ENCODE data around the gene TNS1.

Gene TNS1

DNA sequence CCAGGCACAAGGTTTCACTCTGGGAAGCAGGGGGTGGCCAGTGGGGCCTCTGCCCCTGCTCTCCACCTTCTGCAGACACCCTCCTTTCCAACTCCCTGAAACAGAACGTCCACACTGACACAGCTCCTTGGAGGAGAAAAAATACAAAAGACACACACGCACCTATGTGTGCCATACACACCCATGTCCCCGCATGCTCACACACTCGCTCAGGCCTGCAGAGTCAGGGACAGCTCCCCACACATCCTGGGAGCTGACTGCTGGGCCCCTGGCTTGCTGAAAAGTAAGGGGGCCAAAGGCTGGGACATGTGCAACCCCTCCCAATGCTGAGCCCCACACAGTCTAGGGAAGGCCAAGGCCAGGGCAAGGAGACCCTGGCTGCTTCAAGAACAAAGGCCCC, 200.5 kb downstream of the TNS1 start:
- Histone ChIP-seq H3K36me3 (no peaks in the 10 kb centered on the region), H3K9me3 (no peaks in the 10 kb centered on the region), H3K27ac (no peak overlapping the region), H3K4me3 (ENCODE audit: low read depth in 1 of 2, low read length in 1 of 2) (no peak overlapping the region), H3K27me3 (no peaks in the 10 kb centered on the region), H3K4me1 (ENCODE audit: control insufficient read depth in 1 of 2, insufficient read depth in 1 of 2, low read depth in 1 of 2, low read length in 1 of 2) (peaks cover 5 to 6% of the 10 kb centered on the region in 2 experiments)
- TF ChIP-seq CTCF (IDR thresholded peaks at IDR 0.05) = no peak

DNA sequence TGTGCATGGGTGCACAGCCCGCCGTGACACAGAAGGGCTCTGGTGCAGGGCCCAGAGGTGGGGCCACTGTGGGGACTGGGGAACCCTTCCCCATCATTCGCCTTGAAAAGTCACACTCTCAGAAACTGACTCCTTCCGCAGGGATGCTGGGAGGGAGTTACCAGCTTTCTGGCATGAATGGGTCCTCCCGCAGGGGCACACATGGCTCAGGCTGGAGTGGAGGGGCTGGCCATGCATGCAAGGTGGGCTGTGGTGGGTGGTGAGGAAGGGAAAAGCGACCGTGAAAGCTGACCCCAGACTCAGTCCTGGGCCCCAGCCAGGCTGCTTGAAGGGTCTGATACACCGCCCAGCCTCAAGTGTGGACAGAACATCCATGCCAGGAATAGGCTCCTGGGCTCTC, 201.1 kb downstream of the TNS1 start:
- no peak overlapping the region for H3K27ac ChIP-seq
- H3K4me3 ChIP-seq (ENCODE audit: low read depth in 1 of 2, low read length in 1 of 2) = no peak overlapping the region
- no peak for TF ChIP-seq CTCF (IDR thresholded peaks at IDR 0.05)
- peaks cover 5 to 6% of the 10 kb centered on the region in 2 experiments for H3K4me1 ChIP-seq (ENCODE audit: control insufficient read depth in 1 of 2, insufficient read depth in 1 of 2, low read depth in 1 of 2, low read length in 1 of 2)
- H3K27me3 ChIP-seq = no peaks in the 10 kb centered on the region
- H3K36me3 ChIP-seq = no peaks in the 10 kb centered on the region
- H3K9me3 ChIP-seq = no peaks in the 10 kb centered on the region

DNA sequence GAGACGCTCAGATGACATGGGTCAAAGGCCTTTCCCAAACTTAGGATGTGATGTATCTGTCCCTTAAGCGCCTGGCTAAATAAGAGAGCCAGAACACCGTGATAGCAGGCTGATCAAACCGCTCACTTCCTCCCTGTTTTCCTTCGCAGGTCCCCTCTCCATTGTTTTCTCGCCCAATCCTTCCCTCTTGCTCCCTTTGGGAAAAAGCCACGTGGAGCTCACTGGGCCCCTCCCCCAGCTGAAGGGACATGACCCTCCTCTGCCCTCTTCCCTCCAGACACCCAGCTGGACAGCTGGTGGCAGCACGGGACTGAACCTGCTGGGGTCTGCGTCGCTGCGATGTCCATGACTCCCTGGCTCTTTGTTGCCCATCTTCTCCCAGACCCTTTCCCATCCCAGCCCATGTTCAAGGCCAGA, 201.7 kb downstream of the TNS1 start:
- peaks cover 5 to 6% of the 10 kb centered on the region in 2 experiments for H3K4me1 ChIP-seq (ENCODE audit: control insufficient read depth in 1 of 2, insufficient read depth in 1 of 2, low read depth in 1 of 2, low read length in 1 of 2)
- H3K36me3 ChIP-seq = no peaks in the 10 kb centered on the region
- H3K27me3 ChIP-seq = no peaks in the 10 kb centered on the region
- H3K27ac ChIP-seq = no peak overlapping the region
- TF ChIP-seq CTCF (IDR thresholded peaks at IDR 0.05) = no peak
- no peaks in the 10 kb centered on the region for H3K9me3 ChIP-seq
- no peak overlapping the region for H3K4me3 ChIP-seq (ENCODE audit: low read depth in 1 of 2, low read length in 1 of 2)

DNA sequence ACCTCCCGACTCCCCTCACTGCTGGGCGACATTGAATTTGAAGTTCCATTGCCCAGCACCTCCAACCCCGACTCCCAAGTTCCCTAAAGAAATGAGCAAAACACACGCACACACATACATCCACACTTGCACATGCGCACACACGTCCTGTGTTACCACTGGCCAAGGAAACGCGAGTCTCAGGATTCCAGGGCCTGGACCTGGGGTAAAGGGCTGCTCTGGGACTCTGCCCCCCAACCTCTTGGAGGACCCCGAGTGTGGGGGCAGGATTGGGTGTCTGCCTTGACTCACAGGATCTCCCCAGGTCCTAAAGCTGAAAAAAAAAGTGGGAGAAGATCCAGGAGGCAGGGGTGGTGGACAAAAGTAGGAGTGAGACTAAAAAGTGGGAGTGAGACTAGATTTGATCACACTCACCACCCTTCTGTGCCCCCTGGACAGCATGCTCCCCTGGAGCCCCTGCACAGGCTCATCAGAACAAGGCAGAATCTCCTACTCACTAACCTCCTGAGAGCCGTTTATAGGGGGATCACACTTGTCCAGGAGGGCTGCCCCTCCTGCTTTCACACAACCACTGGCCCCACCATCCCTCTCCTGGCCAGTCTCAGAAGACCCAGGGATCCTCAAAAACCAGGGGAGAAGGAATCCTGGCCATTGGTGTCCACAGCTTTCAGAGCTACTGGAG, 202.2 kb downstream of the TNS1 start:
- Histone ChIP-seq H3K9me3 (no peaks in the 10 kb centered on the region), H3K36me3 (no peaks in the 10 kb centered on the region), H3K27ac (no peak overlapping the region), H3K4me3 (ENCODE audit: low read depth in 1 of 2, low read length in 1 of 2) (no peak overlapping the region), H3K27me3 (no peaks in the 10 kb centered on the region), H3K4me1 (ENCODE audit: control insufficient read depth in 1 of 2, insufficient read depth in 1 of 2, low read depth in 1 of 2, low read length in 1 of 2) (peaks cover 5 to 6% of the 10 kb centered on the region in 2 experiments)
- TF ChIP-seq CTCF (IDR thresholded peaks at IDR 0.05) = no peak

DNA sequence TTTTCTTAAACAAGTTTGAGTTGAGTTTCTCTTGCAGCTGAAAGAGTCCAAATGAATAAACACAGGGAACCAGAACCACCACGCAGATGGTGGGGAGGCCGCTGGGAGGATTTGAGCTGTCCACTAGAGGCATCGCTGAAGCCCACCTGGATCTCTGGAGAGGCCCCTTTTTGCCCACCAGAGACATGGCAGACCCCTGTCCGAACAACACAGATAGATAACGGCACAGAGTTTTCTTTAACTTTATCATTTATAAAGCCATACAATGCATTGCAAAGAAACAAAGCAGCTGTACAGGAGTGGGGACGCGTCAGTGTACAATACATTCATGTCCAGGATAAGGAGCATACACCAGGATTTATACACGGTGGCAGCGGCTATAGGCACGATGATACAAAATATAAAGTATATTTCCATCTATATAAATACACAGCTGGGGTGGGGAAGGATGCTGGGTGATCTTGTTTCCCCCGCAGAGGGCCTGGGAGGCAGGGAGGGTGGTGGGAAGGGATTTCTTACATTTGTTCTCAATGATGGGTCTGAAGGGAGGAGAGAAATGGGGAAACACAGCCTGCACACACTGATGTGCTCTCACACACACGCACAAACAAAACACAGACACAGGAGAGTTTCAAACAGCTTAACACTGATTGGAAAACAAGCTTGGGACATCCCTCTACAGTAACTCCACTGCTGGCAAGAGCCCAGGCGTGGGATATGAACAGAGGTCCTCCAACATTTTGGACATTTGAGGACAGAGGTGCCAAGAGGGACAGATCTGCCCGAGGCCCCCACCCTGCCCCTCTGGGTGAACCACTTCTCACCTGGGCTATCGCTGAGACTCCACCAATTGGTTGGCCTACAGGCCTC, 203.0 kb downstream of the TNS1 start:
- no peak overlapping the region for H3K27ac ChIP-seq
- H3K36me3 ChIP-seq = no peaks in the 10 kb centered on the region
- no peak for TF ChIP-seq CTCF (IDR thresholded peaks at IDR 0.05)
- no peaks in the 10 kb centered on the region for H3K27me3 ChIP-seq
- peaks cover 5 to 6% of the 10 kb centered on the region in 2 experiments for H3K4me1 ChIP-seq (ENCODE audit: control insufficient read depth in 1 of 2, insufficient read depth in 1 of 2, low read depth in 1 of 2, low read length in 1 of 2)
- H3K4me3 ChIP-seq (ENCODE audit: low read depth in 1 of 2, low read length in 1 of 2) = no peak overlapping the region
- no peaks in the 10 kb centered on the region for H3K9me3 ChIP-seq

Data from neutrophil (primary cell).